Esophagus (tissue), 2 donors: ENCODE results near the gene CD300C. TPM values are rescaled to one million over a fixed set of nuclear protein-coding genes. Genes with fewer than 3 reads are reported as not detected.

ENCODE experiments used
- H3K27ac ChIP-seq, 2 donors: one replicate each; pipeline ENCODE4 v1.5.1; 2013; ENCODE audit warnings: low read depth in 2 of 2, mild to moderate bottlenecking in 2 of 2, inconsistent platforms in 1 of 2, low read length in 1 of 2, moderate library complexity in 1 of 2
- H3K27me3 ChIP-seq, 2 donors: one replicate each; pipeline ENCODE4 v1.6.1; 2013; ENCODE audit warnings: low read length in 2 of 2, control low read depth in 1 of 2, mild to moderate bottlenecking in 1 of 2; ENCODE audit not compliant: insufficient read depth in 2 of 2, control insufficient read depth in 1 of 2
- H3K36me3 ChIP-seq, 2 donors: one replicate each; pipeline ENCODE4 v1.6.1; 2013; ENCODE audit warnings: low read length in 1 of 2; ENCODE audit not compliant: control insufficient read depth in 2 of 2, insufficient read depth in 2 of 2
- H3K4me1 ChIP-seq, 2 donors: one replicate each; pipeline ENCODE4 v1.6.1; 2013; ENCODE audit warnings: low read length in 1 of 2; ENCODE audit not compliant: control insufficient read depth in 2 of 2, insufficient read depth in 2 of 2
- H3K4me3 ChIP-seq, 2 donors: one replicate each; pipeline ENCODE4 v1.5.1; 2013; ENCODE audit warnings: low read length in 2 of 2, mild to moderate bottlenecking in 2 of 2, low read depth in 1 of 2, moderate library complexity in 1 of 2
- H3K9me3 ChIP-seq, 2 donors: one replicate each; pipeline ENCODE4 v1.6.1; 2013; ENCODE audit warnings: mild to moderate bottlenecking in 2 of 2, low read depth in 1 of 2, low read length in 1 of 2, moderate library complexity in 1 of 2; ENCODE audit not compliant: control insufficient read depth in 2 of 2, insufficient read depth in 1 of 2
- WGBS, 2 donors: extraction: QIAGEN DNeasy Blood & Tissue Kit; methylation state at CpG; one replicate each; pipeline ENCODE4 v1.1.7; 2013; 5-methylcytosine and 5-hydroxymethylcytosine counted together
- polyA plus RNA-seq, 2 donors: library from polyadenylated mRNA; stranded (reverse); fragments of 200-250 nt; gene quantifications; one replicate each; pipeline ENCODE4 v1.2.3, GENCODE V29; 2013
- donor health status: healthy with polysubstance abuse.
- donor health status: Bipolar disorder and iron deficiency.

The CD300C gene
- polyA plus RNA-seq, 2 donors, result 0.04 to 0.14 TPM

DNA sequence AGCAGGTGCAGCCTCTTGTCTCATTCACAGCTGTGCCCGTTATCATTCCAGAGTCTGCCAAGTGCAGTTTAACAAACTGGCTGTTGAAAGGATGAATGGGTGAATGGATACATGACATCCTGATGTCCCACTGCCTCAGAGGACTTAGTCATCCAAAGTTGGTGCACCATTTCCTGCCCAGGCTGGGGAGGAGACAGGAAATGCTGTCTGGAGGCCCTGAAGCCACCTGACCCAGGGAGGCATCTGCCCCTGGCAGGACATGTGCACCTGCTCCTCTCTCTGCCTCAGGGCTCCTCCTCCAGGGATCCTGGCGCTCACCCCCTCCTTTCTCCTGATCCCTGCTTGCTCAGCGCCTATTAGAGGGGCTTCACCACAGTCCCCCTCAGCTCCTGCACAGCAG lies 1.8 kb upstream of the CD300C start:
- H3K27me3 ChIP-seq, result no peaks in the 10 kb centered on the region
- no peak overlapping the region for H3K4me3 ChIP-seq
- H3K9me3 ChIP-seq, result peaks cover 0 to 2% of the 10 kb centered on the region in 2 donors
- no peak overlapping the region for H3K27ac ChIP-seq
- no peaks in the 10 kb centered on the region for H3K36me3 ChIP-seq
- H3K4me1 ChIP-seq, result peaks cover 0 to 3% of the 10 kb centered on the region in 2 donors
- 69 to 76% methylated on average over 3 of the region's 3 CpGs for WGBS, 2 donors

- no peaks in the 10 kb centered on the region for H3K36me3 ChIP-seq
- H3K27ac ChIP-seq, result no peak overlapping the region
- H3K4me3 ChIP-seq, result no peak overlapping the region
- H3K9me3 ChIP-seq, result peaks cover 0 to 2% of the 10 kb centered on the region in 2 donors
- peaks cover 0 to 3% of the 10 kb centered on the region in 2 donors for H3K4me1 ChIP-seq
- no peaks in the 10 kb centered on the region for H3K27me3 ChIP-seq
- 81 to 85% methylated on average over 7 of the region's 7 CpGs for WGBS, 2 donors
Measured at GRCh38 chr17:74547264-74547663, 1.3 kb upstream of the CD300C start.

- 86 to 89% methylated on average over 7 of the region's 7 CpGs for WGBS, 2 donors
- H3K27ac ChIP-seq, result no peak overlapping the region
- no peaks in the 10 kb centered on the region for H3K27me3 ChIP-seq
- H3K4me1 ChIP-seq, result peaks cover 0 to 3% of the 10 kb centered on the region in 2 donors
- H3K4me3 ChIP-seq, result no peak overlapping the region
- H3K36me3 ChIP-seq, result no peaks in the 10 kb centered on the region
- H3K9me3 ChIP-seq, result peaks cover 0 to 2% of the 10 kb centered on the region in 2 donors
Measured at GRCh38 chr17:74546586-74546985, 671 bp upstream of the CD300C start.

DNA sequence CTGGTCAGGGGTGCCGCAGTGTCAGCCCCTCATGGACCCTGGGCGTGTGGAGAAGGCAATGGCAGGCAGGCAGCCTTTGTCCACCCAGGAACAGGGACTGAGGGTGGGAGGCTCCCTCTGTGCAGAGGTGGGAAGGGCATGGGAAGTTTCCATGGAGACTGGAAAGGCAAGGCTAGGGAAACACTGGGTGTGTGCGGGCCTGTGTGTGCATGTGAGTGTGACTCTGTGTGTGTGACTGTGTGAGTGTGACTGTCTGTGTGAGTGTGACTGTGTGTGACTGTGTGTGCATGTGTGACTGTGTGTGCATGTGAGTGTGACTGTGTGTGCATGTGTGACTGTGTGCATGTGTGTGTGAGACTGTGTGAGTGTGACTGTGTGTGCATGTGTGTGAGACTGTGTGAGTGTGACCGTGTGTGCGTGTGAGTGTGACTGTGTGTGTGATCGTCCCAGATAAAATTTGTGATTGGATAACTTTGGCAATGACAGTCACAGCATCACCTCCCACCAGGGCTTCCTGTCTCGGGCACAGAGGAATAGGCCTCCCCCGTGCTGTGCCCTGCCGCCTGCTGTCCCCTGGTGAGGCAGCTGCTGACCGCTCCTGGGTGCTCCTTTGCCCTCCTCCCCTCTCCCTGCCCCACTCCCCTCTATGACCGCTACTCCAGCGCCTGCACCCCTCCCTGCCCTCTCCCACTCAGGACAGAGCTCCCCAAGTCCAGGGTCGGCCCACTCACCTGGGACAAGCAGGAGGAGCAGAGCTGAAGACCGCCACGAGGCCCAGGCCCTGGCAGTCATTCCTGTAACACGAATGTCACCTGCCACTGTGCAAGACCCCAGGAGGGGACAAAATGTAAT lies 698 bp downstream of the CD300C start:
- Histone ChIP-seq H3K36me3 (no peaks in the 10 kb centered on the region), H3K4me1 (peaks cover 0 to 3% of the 10 kb centered on the region in 2 donors), H3K27ac (no peak overlapping the region), H3K9me3 (no peaks in the 10 kb centered on the region), H3K4me3 (no peak overlapping the region), H3K27me3 (no peaks in the 10 kb centered on the region)
- 74 to 81% methylated on average over 15 to 16 of the region's 16 CpGs for WGBS, 2 donors

DNA sequence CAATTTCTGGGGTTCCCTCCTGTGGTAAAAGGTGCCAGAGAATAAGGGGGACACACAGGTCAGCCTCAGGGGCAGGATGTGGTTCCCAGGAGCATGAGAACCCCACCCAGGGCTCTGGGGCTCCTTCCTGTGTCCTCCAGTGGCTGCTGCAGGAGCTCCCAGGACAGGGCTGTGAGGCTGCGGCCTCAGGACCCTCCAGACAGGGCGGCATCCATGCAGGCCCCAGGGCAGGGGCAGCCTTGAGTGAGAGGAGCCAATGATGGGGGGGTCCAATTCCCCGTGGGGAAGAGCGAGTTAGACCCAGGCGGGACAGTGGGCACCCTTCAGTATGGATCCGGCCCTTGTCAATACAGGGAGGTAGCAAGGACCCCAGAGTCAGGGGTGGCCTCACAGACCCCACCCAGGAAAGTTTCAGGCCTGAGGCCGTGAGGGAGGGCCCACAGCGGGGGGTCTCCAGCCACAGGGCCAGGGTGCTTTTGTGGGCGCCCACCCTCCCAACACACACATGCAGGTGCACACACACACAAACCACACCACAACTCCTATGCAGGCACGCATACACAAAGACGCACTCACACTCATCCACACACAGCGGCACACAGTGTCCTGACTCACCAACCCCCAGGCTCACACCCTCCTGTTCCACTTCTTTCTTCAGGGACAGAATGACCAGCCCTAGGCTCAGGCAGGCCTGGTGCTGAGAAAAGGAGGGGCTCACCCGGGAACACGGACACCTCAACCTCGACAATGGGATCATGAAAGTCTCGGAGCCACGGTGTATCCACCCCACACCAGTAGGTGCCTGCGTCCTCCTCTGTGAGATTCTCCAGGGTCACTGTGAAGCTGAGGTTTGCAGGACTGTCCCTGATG lies 1.8 kb downstream of the CD300C start:
- WGBS, 2 donors, result 85% methylated on average over 18 of the region's 18 CpGs
- Histone ChIP-seq H3K9me3 (no peaks in the 10 kb centered on the region), H3K4me3 (no peak overlapping the region), H3K27me3 (no peaks in the 10 kb centered on the region), H3K36me3 (no peaks in the 10 kb centered on the region), H3K27ac (no peak overlapping the region), H3K4me1 (peaks cover 0 to 3% of the 10 kb centered on the region in 2 donors)

DNA sequence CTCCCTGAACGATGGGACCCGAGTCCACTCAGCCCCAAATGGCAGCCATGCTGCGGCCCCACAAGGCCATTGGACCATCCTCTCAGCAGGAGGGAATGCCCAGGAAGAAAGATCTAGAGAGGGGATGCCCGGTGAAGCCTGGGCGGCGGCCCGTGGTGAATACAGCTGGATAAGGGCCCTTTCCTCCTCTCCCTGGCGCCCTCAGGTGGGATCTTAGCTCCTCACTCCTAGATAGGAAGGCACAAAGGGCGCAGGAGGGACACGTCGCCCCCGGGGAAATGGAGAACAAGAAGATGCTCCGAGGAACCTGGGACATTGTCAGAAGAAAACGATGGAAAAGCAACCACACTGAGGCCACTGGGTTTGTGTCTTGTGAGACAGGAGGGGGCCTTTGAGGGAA lies 2.5 kb downstream of the CD300C start:
- Histone ChIP-seq H3K27ac (no peak overlapping the region), H3K36me3 (no peaks in the 10 kb centered on the region), H3K4me3 (no peak overlapping the region), H3K9me3 (no peaks in the 10 kb centered on the region), H3K27me3 (no peaks in the 10 kb centered on the region), H3K4me1 (peaks cover 0 to 3% of the 10 kb centered on the region in 2 donors)
- WGBS, 2 donors, result 73 to 76% methylated on average over 14 of the region's 14 CpGs

DNA sequence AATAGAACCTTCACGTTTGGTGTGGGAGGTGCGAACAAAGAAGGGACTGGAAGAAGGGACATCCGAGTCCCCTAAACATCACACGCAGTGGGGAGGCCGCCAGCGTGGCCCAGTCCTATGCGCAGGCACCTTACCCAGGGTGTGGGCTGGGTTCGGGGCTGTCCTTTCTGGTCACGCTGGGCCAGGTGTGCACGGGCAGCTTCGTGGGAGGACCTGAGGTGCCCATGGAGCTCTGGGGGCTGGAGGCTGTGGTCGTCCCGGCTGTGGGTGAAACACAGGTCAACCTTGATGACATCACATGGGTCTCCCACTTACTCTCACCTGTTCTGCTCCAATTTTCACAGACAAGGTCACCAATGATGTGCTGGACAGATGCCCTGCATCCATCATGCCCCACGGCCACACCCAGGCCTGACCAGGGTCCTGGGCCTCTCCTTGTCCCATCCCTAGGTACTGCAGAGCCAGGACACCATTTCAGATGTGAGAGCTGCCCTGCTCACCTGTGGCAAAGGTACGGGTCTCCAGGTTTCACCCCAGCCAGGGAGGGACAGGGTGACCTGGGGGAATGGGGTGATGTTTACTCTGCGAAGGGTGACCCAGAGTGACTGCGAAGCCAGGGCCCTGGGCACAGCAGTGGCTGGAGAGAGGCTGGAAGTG lies 3.1 kb downstream of the CD300C start:
- H3K4me1 ChIP-seq, result peaks cover 0 to 3% of the 10 kb centered on the region in 2 donors
- no peak overlapping the region for H3K27ac ChIP-seq
- no peak overlapping the region for H3K4me3 ChIP-seq
- no peaks in the 10 kb centered on the region for H3K36me3 ChIP-seq
- H3K9me3 ChIP-seq, result no peaks in the 10 kb centered on the region
- WGBS, 2 donors, result 82 to 90% methylated on average over 16 to 17 of the region's 17 CpGs
- H3K27me3 ChIP-seq, result no peaks in the 10 kb centered on the region

DNA sequence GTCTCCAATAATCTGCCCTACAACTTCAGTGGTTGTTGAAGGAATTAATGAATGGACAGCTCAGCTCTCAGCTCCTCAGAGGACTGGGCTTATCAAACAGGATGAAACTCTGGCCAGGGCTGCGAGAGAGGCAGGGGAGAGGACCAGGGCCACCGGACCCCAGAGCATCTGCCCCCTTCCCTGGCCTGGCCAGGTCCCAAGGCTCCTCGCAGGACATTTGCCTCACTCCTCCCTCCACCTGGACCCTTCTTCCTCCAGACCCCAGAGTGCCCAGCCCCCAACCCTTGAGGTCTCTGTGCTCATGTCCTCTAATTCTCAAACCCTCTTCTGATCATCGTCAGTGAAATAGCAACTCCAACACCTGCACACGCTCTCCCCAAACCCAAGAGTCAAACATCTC lies 3.7 kb downstream of the CD300C start:
- 80 to 82% methylated on average over 5 of the region's 5 CpGs for WGBS, 2 donors
- no peaks in the 10 kb centered on the region for H3K27me3 ChIP-seq
- no peaks in the 10 kb centered on the region for H3K36me3 ChIP-seq
- H3K9me3 ChIP-seq, result no peaks in the 10 kb centered on the region
- H3K27ac ChIP-seq, result no peak overlapping the region
- H3K4me1 ChIP-seq, result peaks cover 0 to 3% of the 10 kb centered on the region in 2 donors
- no peak overlapping the region for H3K4me3 ChIP-seq
